CD4-positive, alpha-beta T cell treated with Interleukin-17A for 4 hours (primary cell): ENCODE results near the gene FRYL.
"Not testable (repeated sequence)": the region's sequence is repeated elsewhere in the genome, so short reads cannot be mapped to it uniquely, and the experiment has no call there.

ENCODE experiments used
- DNase-seq: peaks from one replicate; pipeline ENCODE4 v3.0.0-alpha.2; 2020; ENCODE audit warnings: mixed read lengths

FRYL gene

GRCh38 chr4:48653217-48654014 lies 126.7 kb downstream of the FRYL start:
- DNase-seq = peak; percentile 57

GRCh38 chr4:48651914-48652313 lies 128.2 kb downstream of the FRYL start:
- no peak for DNase-seq

GRCh38 chr4:48649505-48649904 lies 130.6 kb downstream of the FRYL start:
- no peak for DNase-seq

- no peak for DNase-seq
Observed at GRCh38 chr4:48645225-48645794, 134.8 kb downstream of the FRYL start.

GRCh38 chr4:48642421-48643374 lies 137.4 kb downstream of the FRYL start:
- DNase-seq = no peak

GRCh38 chr4:48641401-48641800 lies 138.7 kb downstream of the FRYL start:
- DNase-seq = no peak

- no peak for DNase-seq
Observed at GRCh38 chr4:48640699-48641098, 139.4 kb downstream of the FRYL start.

GRCh38 chr4:48640225-48640624 lies 139.9 kb downstream of the FRYL start:
- no peak for DNase-seq

- DNase-seq = no peak
Observed at GRCh38 chr4:48639807-48640206, 140.3 kb downstream of the FRYL start.

GRCh38 chr4:48638586-48638985 lies 141.5 kb downstream of the FRYL start:
- not testable (repeated sequence) for DNase-seq

- DNase-seq = no peak
Observed at GRCh38 chr4:48636911-48637310, 143.2 kb downstream of the FRYL start.

- no peak for DNase-seq
Observed at GRCh38 chr4:48635980-48636379, 144.1 kb downstream of the FRYL start.

GRCh38 chr4:48635310-48635709 lies 144.8 kb downstream of the FRYL start:
- DNase-seq = peak; percentile 41

- DNase-seq = no peak
Observed at GRCh38 chr4:48634688-48635308, 145.3 kb downstream of the FRYL start.

- DNase-seq = no peak
Observed at GRCh38 chr4:48633657-48634056, 146.4 kb downstream of the FRYL start.

GRCh38 chr4:48629458-48629857 lies 150.6 kb downstream of the FRYL start:
- DNase-seq = no peak

- no peak for DNase-seq
Observed at GRCh38 chr4:48623182-48623780, 156.8 kb downstream of the FRYL start.

- no peak for DNase-seq
Observed at GRCh38 chr4:48620831-48621230, 159.2 kb downstream of the FRYL start.

- no peak for DNase-seq
Observed at GRCh38 chr4:48620093-48620492, 160.0 kb downstream of the FRYL start.

GRCh38 chr4:48604527-48604926 lies 175.6 kb downstream of the FRYL start:
- no peak for DNase-seq

- DNase-seq = no peak
Observed at GRCh38 chr4:48604041-48604440, 176.0 kb downstream of the FRYL start.

GRCh38 chr4:48603366-48604003 lies 176.6 kb downstream of the FRYL start:
- DNase-seq = no peak
